Measurements from ENCODE around the gene CARMIL1.

DNA sequence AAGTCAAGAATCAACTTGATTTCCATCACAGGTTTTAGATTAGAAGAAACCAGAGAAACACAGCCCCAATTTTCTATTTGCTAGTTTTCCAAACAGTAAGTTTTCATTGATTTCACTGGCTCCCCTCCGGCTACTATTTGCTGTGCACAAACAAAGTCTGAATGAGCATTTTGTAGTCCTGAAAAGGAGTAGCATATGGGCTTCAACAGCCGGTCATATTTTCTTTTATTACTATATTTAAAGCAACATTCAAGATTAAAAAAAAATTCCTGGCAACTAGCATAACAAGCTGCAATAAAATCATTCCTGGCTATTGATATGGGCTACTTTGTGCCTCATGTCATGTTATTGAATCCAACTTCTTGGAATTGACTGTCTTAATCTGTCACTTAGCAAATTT, 48.3 kb downstream of the CARMIL1 start:
- TF ChIP-seq POLR2A (IDR thresholded peaks at IDR 0.05; ENCODE audit: low read depth, low read length) = no peak
- no peak for TF ChIP-seq PAX5 (IDR thresholded peaks at IDR 0.05; ENCODE audit: insufficient read depth, low read length, severe bottlenecking)
